22Rv1 (cell line): ENCODE measurements around the gene ERGIC1.

ENCODE experiments used
- H3K27ac ChIP-seq: fragments of 450-650 bp; 2 replicates; pipeline ENCODE4 v1.5.1; 2017
- CTCF ChIP-seq: fragments of 450-650 bp; IDR thresholded peaks from 2 replicates; pipeline ENCODE4 v1.5.1; 2017; ENCODE audit warnings: mild to moderate bottlenecking
- ZFX ChIP-seq: fragments of 450-650 bp; IDR thresholded peaks from 2 replicates; pipeline ENCODE4 v1.6.1; 2017; ENCODE audit warnings: antibody characterized with exemption, borderline replicate concordance

The ERGIC1 gene

GRCh38 chr5:172956936-172957335 lies 122.9 kb downstream of the ERGIC1 start:
- TF ChIP-seq ZFX (no peak), CTCF (no peak)

DNA sequence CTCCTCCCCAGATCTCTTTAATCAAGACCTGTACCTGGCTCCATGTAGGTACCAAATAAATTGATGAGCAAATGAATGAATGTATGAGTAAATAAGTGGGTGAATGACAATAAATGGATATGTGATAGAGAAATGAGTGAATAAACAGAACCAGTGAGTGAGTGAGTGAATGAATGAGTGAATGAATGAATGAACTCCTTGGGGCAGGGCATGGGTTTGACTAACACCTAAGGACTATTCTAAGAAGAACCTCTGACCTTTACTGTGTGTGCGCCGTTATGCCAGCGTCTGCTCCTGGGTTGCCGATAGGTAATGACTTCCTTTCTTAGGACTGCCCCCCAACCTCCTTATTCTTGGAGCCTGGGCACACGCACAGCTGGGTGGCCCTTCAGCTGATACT lies 123.4 kb downstream of the ERGIC1 start:
- 0 out of 2 replicates have a peak overlapping the region, but pooled peaks have one; percentile 22 for H3K27ac ChIP-seq
- TF ChIP-seq CTCF (no peak), ZFX (no peak)

More at GRCh38 chr5:172956936-172957335, 122.9 kb downstream of the ERGIC1 start:
- 0 out of 2 replicates have a peak overlapping the region, but pooled peaks have one; percentile 22 for H3K27ac ChIP-seq

DNA sequence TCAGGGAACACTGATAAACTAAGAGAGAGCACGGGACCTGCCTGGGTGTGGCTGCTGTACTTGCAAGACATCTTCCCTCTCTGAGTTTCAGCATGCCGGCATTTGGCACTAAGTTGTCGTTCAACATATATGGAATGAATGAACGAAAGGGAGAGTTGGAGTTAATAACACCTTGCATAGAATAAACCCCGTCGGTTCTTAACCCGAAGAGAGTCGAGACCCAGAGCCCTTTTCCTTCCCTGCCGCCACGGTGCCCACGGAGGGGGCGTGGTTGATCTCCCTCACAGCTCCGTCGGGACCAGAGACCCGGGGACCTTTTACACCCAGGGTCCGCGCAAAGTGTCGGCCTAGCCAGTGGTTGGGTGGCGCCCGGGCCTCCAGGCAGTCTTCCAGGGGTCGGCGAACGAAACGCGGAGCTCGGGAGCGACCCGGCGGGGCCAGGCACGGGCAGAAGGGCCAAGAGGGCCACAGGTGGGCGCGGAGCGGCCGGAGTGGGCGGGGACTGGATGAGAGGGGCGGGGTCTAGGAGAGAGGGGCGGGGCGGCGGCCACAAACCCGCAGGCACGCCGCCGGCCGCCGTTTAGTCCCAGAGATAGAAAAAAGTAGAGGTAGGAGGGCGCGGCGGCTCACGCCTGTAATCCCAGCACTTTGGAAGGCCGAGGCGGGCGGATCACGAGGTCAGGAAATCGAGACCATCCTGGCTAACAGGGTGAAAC lies 124.4 kb downstream of the ERGIC1 start:
- TF ChIP-seq ZFX = no peak
- no peak for TF ChIP-seq CTCF
- peak overlapping the region; percentile 84 for H3K27ac ChIP-seq

- TF ChIP-seq CTCF (no peak), ZFX (no peak)
Measured at GRCh38 chr5:172959824-172960799, 126.1 kb downstream of the ERGIC1 start.

DNA sequence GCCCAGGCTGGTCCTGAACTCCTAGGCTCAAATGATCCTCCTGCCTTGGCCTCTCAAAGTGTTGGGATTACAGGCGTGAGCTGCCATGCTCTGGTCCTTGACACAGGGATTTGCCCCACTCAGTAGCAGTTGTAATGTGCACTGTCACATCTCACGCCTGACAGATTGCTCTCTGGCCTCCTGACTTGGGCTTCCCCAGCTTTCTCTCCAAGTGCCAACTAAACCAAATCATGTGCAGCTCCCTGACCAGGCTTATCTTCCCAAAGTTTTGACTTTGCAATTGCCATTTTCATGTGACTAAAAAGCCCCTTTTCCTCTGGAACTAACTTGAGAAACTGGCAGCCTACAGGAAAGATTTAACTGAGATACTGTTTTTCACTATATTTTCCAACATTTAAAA lies 135.9 kb downstream of the ERGIC1 start:
- no peak overlapping the region for H3K27ac ChIP-seq
- TF ChIP-seq ZFX (no peak), CTCF (no peak)

More at GRCh38 chr5:172959824-172960799, 126.1 kb downstream of the ERGIC1 start:
- H3K27ac ChIP-seq = peak overlapping the region; percentile 84

- TF ChIP-seq CTCF = no peak
- TF ChIP-seq ZFX = no peak
- no peak overlapping the region for H3K27ac ChIP-seq
Measured at GRCh38 chr5:172971482-172971881, 137.4 kb downstream of the ERGIC1 start.
